NCI-H446 treated with DMSO at 0.1 percent for 48 hours (cell line): ENCODE data around the gene BLMH.
"Not testable (repeated sequence)": the region's sequence is repeated elsewhere in the genome, so short reads cannot be mapped to it uniquely, and the experiment has no call there.

Experiments
- DNase-seq: peaks from one replicate; lab custom pipeline; 2025; lab: John Stamatoyannopoulos, UW

Gene BLMH

GRCh38 chr17:30248786-30249185, 43.0 kb downstream of the BLMH start:
- no peak for DNase-seq

GRCh38 chr17:30246460-30246859, 45.3 kb downstream of the BLMH start:
- DNase-seq, result no peak

GRCh38 chr17:30244853-30245385, 46.8 kb downstream of the BLMH start:
- DNase-seq, result no peak

DNA sequence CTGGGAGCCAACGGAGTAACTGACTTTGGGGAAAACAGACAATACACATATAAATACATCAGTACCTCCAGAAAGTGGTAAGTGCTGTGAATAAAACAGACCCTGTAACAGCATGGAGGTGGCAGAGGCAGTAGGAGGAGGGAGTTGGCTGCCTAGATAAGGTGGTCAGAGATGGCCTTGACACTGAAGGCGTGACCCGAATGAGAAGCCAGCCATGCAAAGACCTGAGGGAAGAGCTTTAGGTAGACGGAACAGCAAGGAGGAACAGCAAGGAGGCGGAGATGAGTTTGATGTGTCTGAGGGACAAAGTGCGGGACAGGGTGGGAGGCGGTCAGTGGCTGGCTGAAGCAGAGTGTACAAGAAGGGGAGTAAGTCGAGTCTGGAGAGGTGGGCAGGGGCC, 48.2 kb downstream of the BLMH start:
- no peak for DNase-seq

DNA sequence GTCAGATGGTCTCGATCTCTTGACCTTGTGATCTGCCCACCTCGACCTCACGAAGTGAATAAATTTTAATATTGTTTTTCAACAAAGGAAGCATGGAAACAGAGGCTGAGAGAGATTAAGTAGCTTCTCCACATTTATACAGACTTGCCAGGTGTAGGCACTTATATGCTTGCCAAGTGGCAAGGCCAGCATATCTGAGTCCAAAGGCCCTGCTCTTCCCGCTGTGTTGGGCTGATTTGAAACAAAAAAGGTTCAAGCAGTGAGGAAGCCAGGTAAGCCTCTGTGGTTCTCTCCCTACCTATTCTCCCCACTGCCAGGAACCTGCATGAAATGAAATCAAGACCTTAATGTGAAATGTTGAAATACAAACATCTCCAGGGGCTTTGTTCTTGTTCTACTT, 48.7 kb downstream of the BLMH start:
- DNase-seq, result no peak

GRCh38 chr17:30241051-30241450, 50.7 kb downstream of the BLMH start:
- no peak for DNase-seq

GRCh38 chr17:30240177-30240576, 51.6 kb downstream of the BLMH start:
- no peak for DNase-seq

DNA sequence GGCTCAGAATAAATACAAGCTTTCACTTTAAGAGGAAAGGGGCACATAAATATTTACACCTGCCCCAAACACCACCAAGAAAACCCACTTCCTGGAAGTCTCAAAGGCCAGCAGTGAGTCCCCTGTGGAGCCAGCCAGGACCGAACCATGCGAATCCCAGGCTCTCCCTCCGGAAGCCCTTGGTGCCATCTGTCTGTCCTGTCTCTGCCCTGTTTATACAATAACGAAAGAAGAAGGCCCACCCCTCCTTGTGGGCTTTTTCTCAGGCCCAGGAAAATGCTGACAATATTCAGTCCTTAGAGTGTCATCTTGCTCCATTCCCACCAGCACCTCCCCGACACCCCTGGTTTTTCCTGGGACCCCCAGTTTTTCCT, 52.7 kb downstream of the BLMH start:
- DNase-seq, result no peak

- no peak for DNase-seq
These were observed 53.2 kb downstream of the BLMH start for GRCh38 chr17:30238387-30239088.

DNA sequence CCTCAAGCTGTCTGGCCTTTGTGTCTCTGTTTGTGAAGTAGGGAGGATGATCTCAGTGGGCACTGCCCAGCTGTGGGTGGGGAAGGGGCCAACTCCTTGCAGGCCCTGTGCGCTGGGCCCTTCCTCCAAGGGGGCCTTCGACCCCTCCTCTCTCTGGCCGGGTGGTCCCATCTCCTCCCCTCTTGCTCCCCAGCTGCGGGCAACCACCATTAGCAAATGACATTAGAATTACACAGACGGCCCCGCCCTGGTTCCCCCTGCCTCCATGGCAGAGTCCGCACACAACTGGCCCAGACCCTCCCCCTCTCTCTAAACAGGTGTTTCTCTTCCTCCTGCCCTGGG, 53.8 kb downstream of the BLMH start:
- no peak for DNase-seq

GRCh38 chr17:30237296-30238002, 54.3 kb downstream of the BLMH start:
- DNase-seq, result no peak

GRCh38 chr17:30236766-30237165, 55.0 kb downstream of the BLMH start:
- DNase-seq, result no peak

- DNase-seq, result no peak
These were observed 55.5 kb downstream of the BLMH start for GRCh38 chr17:30236297-30236624.

DNA sequence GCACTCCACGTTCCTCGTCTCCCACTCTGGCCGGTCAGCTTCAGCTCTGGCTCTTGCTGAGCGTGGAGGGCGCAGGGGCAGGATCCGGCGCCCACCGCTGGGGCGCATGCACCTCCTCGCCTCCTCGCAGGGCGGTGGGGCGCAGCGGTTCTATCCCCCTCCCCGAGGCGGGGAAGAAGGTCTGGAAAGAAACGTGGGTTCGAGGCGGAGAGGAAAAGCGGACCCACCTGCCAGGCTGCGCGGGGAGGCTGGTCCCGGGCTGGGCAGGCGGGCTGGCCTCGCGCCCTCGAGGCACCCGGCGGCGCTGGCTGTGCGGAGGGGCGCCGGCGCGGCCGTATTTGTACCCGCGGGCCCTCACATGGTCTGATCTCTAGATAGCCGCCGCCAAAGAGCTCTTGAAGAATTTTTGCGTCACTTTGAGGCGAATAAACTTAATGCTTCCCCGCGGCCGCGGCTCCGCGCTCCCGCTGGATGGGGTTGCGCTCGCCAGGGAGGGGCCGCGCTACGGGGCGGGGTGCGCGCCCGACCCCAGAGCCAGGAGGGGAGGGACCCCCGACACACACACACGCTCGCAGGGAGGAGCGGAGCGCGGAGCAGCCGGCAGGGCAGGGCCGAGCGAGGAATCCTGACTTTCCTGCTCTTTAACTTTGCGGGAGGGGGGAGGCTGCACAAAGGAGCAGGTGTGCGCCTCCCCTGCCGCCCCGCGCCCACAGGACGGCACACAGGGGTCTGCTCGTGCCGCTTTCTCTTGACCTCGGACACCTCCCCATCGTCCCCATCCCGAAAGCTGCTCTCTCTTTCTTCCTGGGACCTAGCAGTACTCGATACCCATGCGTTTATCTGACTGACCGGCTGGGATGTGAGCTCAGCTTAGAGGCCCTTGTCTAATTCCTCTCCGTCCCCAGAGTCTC, 56.1 kb downstream of the BLMH start, which contains the start of gene SLC6A4:
SLC6A4 (minus strand) TSS at position 312 of the 911 bp plus-strand sequence. CDS start 13,739 bp downstream, outside the sequence.
- no peak for DNase-seq

GRCh38 chr17:30234964-30235363, 56.8 kb downstream of the BLMH start:
- DNase-seq, result no peak

- no peak for DNase-seq
These were observed 57.4 kb downstream of the BLMH start for GRCh38 chr17:30234296-30234695.

GRCh38 chr17:30232824-30233427, 58.8 kb downstream of the BLMH start:
- DNase-seq, result no peak

GRCh38 chr17:30232015-30232823, 59.5 kb downstream of the BLMH start:
- no peak for DNase-seq

- DNase-seq, result no peak
These were observed 61.1 kb downstream of the BLMH start for GRCh38 chr17:30230596-30231125.

GRCh38 chr17:30230009-30230408, 61.7 kb downstream of the BLMH start:
- DNase-seq, result not testable (repeated sequence)

DNA sequence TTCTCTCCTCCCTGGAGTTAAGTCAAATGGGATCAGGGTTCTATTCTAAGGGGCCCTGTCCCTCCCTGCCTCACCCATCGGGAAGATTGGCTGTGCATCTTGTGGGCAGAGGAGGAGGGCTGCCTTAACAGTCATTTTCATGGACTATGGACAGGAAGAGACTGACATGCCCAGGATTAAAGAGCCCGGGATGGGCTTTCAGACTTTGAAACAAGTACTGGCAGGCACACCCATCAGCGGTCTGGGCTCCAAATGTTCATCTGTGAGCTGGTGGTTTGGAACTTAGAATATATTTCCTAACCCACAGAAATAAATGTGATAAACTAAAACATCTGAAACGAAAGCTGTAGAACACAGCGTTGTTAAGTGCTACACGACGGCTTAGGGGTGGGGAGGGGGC, 62.7 kb downstream of the BLMH start:
- DNase-seq, result no peak
